GM21360 (cell line): ENCODE results near the gene PGAP6.
"Not testable (repeated sequence)": the region's sequence is repeated elsewhere in the genome, so short reads cannot be mapped to it uniquely, and the experiment has no call there.

Experiments used
- ATAC-seq: cut with Tn5 transposase; IDR thresholded peaks from one replicate; pipeline ENCODE4 v1.9.1; 2021; ENCODE audit warnings: mild to moderate bottlenecking, moderate library complexity; ENCODE audit not compliant: unreplicated experiment

The PGAP6 gene

DNA sequence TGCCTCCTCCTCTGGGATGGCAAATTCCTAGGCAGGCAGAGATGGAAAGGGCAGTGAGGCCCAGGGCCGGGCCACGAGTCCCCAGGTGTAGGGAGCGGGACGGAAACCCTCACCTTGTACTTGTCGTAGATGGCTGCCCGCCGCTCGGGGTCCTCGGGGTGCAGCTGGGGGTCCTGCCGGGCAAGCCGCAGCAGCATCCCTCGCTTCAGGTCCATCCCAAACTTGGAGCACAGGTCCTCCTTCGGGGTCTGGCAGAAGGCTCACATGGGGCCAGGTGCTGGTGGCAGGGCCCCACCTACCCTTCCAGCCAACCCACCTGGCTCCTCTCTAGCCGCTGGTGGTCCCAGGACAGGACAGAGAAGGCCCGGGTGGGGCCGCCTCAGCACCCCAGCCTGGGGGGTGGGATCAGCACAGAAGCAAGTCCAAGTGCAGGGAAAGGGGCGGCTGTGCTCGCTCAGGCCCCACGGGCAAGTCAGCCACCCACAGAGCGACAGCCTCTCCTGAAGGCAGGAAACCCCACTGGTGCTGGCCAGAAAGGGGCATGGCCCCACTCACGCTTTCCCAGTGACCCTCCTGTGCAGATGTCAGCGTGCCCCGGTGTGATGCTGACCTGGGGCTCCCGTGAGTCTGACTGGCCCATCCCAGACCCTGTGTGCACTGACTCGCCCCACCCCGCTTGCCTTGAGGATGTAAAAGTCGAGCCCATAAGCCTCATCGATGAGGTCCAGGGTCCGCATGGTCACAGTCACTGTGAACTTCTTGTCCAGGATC, 13.2 kb downstream of the PGAP6 start:
- ATAC-seq = no peak

DNA sequence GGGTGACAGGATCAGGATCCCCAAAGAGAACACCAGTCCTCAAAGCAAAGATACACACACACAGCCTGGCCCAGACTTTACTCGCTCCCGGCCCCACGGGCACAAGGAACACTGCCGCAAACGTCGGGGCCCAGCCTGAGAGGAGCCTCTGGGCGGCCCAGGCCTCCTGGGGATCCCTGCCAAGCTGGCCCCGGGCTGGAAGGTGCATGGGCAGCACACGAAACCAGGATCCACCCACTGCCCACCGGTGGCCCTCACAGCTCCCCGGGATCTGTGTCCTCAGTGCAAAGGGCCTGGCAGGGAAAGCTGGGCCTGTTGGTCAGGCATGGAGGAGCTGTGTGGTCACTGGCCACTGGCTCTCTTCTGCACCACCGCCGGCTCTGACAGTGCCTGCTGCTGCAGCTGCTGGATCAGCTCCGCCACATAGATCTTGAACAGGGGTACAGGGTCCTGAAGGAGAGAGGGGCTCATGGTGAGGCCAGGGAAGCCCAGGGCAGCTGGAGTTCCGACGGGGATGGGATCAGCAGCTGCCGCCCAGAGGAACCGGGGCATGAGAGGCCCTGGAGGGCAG, 14.4 kb downstream of the PGAP6 start:
- no peak for ATAC-seq

DNA sequence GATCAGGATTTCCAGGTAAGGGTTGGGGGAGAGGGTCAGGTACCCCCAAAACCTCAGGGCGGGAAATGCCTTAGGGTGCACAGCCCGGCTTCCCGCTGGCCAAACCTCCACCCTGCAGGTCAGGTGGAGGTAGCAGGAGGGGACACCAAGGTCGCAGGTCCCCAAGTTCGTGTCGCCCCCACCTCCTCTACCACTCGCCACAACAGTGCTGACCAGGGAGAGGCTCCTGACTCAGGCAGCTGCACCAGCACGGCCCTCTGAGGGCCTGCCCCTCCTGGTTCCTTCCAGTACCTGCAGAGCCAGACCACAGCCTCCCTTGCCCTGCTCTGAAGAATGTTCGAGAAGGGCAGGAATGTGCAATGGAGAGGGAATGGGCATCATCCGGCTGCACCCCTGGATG, 15.3 kb downstream of the PGAP6 start:
- ATAC-seq = no peak

DNA sequence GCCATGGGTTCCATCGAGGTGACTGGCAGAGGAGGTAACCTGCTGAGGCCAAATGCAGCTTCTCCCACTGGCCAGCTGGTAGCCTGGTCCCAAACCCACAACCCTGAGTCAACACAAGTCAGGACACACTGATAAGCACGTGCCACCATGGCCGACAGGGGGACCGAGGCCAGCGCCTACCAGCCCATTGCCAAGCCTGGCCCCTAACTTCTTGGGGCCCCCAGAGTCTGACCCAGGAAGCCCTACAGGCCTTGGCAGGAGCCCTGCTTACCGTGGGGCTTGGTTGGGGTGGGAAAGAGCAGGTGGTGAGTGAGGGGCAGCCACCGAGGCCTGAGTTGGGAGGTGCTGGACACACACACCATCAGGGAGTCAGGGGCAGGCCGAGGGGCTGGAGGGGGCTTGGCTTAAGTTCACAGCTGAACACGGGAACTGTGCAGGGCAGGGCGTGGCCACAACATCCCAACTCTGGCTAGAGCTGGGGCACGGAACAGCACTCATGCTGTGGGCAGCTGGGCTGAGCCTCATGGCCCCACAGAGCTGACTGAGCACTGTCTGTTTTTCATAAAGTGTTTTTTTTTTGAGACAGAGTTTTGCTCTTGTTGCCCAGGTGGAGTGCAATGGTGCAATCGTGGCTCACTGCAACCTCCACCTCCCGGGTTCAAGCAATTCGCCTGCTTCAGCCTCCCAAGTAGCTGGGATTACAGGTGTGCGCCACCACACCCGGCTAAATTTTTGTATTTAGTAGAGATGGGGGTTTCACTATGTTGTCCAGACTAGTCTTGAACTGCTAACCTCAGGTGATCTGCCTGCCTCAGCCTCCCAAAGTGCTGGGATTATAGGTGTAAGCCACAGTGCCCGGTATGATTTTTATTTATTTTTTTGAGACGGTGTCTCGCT, 16.9 kb downstream of the PGAP6 start:
- ATAC-seq = no peak

DNA sequence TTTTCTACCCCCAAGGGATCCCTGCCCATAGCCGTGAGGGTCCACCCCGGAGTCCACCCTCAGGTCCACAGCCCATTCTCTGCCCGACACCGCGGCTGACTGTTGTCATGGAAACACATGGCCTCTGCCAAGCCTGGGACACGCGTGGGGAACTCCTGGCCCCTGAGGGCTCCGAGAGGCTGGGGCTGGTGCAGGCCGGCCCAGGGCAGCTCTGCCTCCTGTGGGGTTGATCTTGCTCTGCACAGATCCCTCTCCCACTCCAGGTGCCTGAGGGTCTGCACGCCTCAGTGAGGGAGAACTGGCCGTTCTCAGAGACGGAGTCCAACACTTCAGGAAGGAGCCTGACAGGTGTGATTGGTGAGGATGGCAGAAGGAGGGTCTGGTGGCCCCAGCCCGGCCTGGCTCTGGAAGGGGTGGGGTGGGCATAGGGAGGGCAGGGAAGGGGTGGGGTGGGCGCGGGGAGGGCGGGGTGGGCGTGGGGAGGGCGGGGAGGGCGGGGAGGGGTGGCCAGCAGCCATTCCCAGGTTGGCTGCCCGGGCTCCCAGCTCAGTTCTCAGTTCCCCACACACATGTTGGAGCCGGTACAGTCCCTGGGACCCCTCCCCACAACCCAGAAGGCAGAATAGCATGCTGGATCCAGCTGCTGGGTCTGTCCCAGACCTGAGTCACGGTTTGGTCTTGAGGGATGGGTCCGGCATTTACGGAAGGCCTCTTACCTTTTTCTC, 17.9 kb downstream of the PGAP6 start:
- ATAC-seq = no peak

DNA sequence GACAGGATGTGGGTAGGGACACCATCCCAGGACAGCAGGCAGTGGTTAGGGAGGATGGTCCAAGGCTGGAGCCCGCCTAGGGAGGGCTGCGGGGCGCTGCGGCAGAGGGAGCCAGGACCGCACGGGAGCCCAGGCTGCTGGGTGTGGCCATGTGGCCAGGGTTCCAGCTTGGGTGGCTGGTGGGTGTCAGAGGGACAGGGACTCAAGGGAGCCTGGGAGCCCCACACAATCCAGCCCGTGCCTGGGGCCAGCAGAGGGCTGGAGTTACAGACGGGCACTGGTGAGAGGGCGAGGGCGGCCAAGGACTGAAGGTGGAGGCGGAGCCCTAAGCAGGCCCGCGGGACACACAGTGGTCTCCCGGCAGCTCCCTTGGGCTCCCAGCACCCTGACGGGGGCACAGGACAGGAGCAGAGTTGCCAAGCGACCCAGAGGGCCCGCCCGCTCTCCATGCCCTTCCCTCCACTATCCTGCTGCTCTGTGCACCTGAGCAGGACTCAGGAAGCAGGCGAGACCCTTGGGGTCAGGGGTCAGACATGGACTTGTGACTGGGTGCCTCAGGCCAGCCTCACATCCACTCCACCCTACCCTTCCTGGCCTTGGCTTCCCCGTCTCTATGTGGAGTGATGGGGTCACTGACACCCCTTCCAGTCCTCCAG, 18.5 kb downstream of the PGAP6 start:
- no peak for ATAC-seq

DNA sequence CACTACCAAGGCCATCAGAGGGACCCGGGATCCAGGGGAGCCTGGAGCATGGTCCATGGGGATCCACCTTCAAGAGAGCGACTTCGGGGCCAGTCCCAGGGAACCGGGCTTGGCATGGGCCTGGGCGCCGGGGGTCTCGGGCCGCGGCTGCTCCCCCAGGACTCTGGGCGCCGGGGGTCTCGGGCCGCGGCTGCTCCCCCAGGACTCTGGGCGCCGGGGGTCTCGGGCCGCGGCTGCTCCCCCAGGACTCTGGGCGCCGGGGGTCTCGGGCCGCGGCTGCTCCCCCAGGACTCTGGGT, 19.1 kb downstream of the PGAP6 start:
- not testable (repeated sequence) for ATAC-seq

DNA sequence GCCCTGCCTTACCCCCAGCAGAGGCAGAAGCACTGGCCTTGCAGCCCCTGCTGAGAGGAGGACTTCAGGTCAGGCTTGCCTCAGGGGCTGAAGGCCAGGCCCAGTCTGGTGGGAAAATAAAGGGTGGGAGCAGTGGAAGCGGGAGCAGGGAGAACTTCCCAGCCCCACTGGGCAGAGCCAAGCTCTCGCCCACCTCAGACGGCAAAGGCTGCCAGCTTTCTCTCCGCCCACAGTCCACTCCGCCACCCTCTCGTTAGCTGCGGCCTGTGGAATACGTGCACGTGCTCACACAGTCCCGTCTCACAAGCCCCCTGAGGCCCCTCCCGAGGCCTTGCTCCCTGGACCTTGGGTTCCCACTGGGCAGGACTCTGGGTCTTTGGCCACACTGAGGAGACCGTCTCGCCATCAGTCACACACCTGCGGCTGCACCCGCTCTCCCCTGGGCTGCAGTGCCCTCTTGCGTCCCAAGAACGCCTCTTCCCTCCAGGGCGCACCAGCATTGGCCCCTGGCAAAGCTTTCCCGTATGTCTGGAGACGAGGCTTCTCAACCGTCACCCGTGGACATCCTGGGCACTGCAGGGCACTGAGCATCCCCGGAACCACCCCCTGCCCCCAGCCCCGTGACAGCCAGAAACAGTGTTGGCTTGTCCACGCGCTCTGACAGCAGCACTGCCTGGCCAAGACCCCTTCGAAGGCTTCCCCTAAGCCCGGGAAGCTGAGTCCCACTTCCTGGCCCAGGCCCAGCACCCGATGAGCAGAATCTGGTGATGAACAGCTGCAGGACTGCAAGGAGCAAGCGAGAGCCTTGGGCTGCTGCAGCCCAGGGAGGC, 19.7 kb downstream of the PGAP6 start:
- no peak for ATAC-seq

DNA sequence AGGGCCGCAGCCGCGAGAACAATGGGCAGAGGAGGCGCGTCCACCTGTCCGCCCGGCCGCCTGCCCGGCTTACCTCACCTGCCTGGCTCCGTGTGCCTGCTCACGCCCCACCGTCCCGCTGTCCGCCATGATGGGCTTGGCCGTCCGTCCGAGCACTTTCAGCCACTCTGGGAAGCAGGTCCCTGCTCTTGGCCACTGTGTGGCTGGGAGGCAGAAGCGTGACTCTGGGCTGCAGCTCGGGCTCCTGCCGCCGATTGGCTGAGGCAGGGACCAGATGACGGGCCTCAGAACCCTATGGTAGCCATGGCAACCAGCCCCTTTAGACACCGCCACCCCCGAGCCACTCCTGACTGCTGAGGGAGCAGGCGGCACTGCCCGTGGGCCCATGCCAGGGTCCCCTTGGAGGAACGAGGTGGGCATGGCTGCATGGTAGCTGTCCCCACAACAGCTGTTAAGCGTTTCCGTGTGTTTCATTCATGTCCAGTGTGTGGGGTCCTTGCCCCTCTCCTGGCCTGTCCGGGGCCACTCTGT, 20.4 kb downstream of the PGAP6 start:
- ATAC-seq = no peak

DNA sequence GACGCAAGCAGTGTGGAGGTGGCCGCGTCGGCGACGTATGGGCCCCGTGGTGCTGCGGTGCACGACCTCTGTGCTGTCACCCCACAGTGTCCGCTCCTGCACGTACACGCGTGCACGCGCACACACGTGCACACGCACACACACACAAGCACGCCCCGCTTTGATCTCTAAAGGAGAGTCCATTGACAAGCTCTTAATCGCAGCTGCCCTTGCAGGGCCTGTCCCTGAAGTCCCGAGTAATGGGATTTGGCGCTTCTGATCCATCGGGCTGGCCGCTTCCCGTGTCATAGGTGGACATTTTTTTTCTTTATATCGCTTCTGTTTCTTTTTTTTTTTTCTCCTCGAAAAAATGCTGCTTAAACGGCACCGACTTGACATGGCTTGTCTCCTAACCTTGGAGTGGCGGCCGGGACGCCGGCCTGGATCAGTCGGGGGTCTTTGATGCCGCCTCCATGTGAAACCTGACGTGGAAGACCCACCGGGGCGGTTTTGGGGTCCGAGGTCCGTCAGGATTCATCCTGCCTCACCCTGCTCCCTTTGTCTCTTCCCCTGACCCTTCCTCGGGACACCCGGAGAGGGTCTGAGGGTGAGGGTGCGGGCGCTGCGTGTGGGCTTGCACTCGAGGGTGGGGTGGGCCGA, 21.0 kb downstream of the PGAP6 start:
- no peak for ATAC-seq

DNA sequence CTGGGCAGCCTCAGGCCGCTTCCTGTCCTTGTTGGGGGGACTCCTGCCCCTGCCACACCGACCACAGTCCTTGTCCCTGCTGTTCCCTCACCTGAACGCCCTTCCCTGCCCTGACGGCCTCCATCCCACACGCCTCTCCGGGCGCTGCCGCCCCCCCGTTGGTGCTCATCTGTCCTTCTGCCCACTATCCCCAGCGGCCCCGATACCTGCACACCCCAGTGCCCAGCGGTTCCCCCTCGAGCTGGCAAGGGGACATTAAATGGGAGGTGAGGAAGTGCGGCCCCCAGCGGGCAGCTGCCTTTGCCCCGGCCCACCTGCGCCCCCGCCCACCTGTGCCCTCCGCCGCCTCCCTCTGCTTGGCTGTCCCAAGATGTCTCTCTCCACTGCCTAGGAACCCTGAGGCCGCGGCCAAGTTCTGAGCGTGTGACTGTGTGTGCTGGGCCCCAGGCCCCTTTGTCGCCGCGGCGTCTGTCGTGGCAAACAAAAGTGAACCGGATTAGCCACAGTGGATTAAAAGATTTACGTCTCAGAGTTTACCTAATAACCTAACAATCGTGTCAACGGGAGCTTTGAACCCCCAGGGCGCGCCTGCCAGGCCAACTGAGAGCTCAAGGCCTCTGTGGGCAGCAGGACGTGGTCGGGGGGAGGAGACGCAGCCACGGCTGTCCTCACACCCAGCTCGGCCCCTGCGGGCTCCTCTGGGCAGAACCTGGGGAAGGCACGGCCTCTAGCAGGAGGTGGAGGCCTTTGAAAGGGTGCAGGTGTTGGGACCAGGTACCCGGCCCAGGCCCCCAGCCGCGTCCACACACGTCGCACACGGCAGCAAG, 21.7 kb downstream of the PGAP6 start:
- no peak for ATAC-seq

DNA sequence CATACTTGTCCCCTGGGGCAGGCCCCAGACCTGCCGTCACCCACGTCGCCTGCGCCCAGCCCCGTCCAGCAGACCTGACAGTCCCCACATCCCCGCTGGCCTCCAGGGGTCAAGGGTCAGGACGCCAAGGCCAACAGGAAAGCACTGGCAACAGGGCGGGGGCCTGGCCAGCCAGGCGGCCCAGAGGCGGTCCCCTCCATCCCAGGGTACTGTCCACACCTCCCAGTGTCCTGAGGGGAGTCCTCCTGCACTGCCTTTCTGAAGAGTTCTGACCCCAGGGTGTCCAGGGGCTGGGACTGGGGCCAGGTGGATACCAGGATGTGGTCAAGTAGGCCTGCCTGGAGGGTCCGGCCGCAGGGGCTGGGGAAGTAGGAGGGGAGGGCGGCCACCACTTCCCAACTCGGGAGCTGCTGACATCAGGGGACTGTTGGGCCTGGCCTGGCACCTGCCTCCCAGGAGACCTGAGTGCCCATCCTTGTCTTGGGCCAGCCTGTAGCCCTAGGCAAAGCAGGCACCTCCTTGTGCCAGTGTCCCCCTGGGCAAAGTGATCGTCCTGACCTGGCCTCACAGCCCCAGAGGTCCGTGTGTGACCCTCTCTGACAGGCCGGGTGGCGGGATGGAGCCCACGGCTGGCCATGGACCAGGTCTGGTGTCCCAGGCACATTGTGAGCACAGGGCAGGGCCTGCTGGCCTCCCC, 22.6 kb downstream of the PGAP6 start:
- ATAC-seq = no peak

DNA sequence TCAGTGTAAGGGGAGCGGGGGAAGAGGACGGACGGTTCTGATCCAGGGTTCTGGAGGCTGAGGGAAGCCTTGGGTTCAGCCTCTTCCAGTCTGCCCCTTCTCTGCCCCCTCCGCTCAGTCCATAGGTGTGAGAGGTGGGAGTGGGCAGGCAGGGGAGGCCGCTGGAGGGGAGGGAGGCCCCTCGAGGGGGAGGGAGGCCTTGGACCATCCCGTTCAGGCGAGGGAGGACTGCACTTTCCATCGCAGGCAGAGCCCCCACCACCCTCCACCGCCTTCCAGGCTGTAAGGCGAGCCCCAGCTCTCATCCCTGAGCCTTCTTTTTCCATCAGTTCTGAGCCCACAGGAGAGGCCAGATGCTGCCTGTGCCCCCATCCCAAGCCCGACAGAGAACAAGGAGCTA, 25.0 kb downstream of the PGAP6 start:
- ATAC-seq = no peak

DNA sequence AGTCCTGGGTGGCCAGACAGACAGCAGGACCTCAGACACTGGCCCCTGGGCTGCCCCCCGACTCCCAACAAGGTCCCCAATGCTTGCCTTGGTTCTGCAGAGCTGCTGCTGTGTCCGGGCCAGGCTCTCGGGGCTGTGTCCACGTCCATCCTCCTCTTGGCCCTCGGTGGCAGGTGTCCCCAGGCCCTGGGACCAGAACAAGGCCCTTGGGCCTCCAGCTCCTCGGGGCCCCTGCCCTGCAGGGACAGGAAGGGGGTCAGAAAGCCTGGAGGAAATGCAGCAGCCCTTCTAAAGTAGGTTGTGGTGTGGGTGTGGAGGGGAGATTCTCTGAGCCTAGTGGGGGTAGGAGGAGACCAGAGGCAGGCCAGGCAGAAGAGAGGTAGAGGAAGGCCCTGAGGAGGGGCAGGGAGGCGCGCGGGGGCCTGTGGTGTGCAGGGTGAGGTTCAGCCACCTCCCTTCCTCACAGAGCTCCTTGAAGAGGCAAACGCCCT, 26.8 kb downstream of the PGAP6 start:
- no peak for ATAC-seq

DNA sequence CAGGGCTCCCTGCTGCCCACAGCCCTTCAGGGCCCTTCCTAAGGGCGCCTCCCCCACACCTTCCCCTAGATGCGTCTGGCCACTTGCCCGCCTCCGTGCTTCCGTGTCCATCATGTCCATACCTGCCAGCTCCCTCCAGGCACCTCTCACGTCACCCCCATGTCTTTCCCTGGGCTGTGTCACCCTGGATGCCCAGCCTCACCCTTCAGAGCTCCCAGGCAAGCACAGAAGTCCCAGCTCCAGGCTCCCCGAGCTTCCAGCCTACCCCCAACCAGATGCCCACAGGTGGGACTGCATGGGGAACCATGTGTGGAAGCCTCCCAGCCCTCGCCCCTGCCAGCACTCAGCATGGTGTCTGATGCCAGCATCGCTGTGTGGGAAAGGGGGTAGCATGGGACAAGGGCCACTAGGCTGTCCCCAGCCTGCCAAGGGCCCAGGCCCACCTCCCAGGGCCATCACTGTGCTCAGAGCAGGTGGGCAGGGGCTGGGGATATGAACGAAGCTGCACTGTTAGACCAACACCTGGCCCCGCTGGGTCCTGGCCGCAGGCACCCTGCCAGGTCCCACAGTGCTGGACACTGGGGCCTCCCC, 27.4 kb downstream of the PGAP6 start:
- no peak for ATAC-seq

DNA sequence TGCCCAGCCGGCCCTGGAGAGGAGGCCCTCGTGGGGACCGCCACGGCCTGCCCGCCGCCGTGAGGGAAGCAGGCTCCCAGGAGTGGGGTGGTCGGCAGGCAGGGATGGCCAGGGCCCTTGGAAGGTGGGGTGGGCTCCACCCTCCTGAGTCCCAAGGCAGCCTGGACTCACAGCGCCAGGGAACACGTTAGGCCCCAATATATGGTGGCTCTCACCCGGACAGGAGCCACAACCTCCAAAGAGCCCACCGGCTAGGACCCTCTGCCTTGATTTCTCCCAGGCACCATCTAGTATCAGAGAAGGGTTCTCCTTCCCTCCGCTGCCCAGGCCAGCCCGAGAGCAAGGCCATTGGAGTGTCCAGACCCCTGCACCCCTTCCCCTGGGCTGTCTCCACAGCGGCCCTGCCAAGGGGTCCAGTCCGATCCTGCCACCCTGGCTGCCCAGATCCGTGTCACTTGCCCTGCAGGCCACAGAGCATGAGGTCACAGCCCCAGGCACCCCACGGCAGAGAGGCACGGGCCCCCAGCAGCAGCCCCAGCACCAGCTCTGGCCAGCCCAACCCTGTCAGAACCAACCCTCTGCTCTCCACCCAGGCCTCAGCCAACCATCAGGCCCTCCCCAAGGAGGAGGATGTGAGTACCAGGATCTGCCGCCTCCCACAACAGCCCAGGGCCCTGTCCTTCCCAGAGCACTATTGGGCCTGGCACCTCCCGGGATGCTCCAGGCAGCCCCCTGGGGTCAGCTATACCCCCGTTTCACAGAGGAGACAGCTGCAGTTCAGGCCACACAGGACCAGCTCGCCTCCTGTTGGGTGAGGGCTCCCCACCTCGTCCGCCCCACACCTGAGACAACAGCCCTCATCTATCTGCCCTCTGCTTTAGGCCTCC, 28.1 kb downstream of the PGAP6 start:
- no peak for ATAC-seq
